ENCODE data around the gene GUCA2B.

Gene GUCA2B

GRCh38 chr1:42201986-42202385, 48.8 kb downstream of the GUCA2B start:
- H3K4me3 ChIP-seq (ENCODE audit: low read depth in 1 of 2, low read length in 2 of 2): no peak overlapping the region
- H3K9me3 ChIP-seq (ENCODE audit: low read length): no peaks in the 10 kb centered on the region
- H3K9ac ChIP-seq (ENCODE audit: low read length): no peak overlapping the region
- H3K4me1 ChIP-seq (ENCODE audit: insufficient read depth, low read length): no peaks in the 10 kb centered on the region
- no peak overlapping the region for H3K27ac ChIP-seq (ENCODE audit: low read depth, low read length)
- H3K36me3 ChIP-seq (ENCODE audit: insufficient read depth, low read length): peaks cover 8% of the 10 kb centered on the region
- H3K27me3 ChIP-seq (ENCODE audit: control insufficient read depth in 1 of 2, insufficient read depth in 2 of 2, low read length in 2 of 2): no peaks in the 10 kb centered on the region
